Keratinocyte (primary cell): Measurements from ENCODE around the gene LY6G5B. TPM values are rescaled to one million over a fixed set of nuclear protein-coding genes. Genes with fewer than 3 reads are reported as not detected.

Experiments used
- DNase-seq: peaks from one replicate; pipeline ENCODE4 v3.0.0-alpha.2; 2011; ENCODE audit warnings: low read depth, missing footprints, low spot score
- FAIRE-seq: peaks from 2 replicates; lab custom pipeline; 2011; peaks lifted over from hg19 to GRCh38; lab: Jason Lieb, UNC
- H2AFZ ChIP-seq: 2 replicates; pipeline ENCODE4 v1.6.0; 2012; ENCODE audit warnings: low read length, control low read depth, inconsistent platforms; ENCODE audit not compliant: control insufficient read depth
- H3K27ac ChIP-seq: 2 replicates; pipeline ENCODE4 v1.5.1; 2011; ENCODE audit warnings: low read length; ENCODE audit not compliant: control insufficient read depth, insufficient read depth
- H3K27me3 ChIP-seq: 3 replicates; pipeline ENCODE4 v1.6.0; 2011; ENCODE audit warnings: low read length; ENCODE audit not compliant: control insufficient read depth, insufficient read depth; ENCODE audit errors: extremely low read depth
- H3K36me3 ChIP-seq, 2 experiments: 2 replicates in 1 of 2; 3 replicates in 1 of 2; pipeline ENCODE4 v1.5.1; 2011; ENCODE audit warnings: low read length in 2 of 2, mild to moderate bottlenecking in 1 of 2; ENCODE audit not compliant: control insufficient read depth in 2 of 2, insufficient read depth in 2 of 2; ENCODE audit errors: extremely low read depth in 1 of 2
- H3K4me1 ChIP-seq: 3 replicates; pipeline ENCODE4 v1.5.1; 2011; ENCODE audit warnings: low read length; ENCODE audit not compliant: control insufficient read depth, insufficient read depth; ENCODE audit errors: extremely low read depth
- H3K4me2 ChIP-seq: 3 replicates; pipeline ENCODE4 v1.6.0; 2011; ENCODE audit warnings: low read depth, low read length; ENCODE audit not compliant: control insufficient read depth, insufficient read depth; ENCODE audit errors: extremely low read depth
- H3K4me3 ChIP-seq, 3 experiments: fragments of 200-600 bp in 1 of 3; sonication (generic) in 1 of 3; 2 replicates in 2 of 3; 3 replicates in 1 of 3; pipeline ENCODE4 v1.5.1; 2011 to 2016; ENCODE audit warnings: low read length in 3 of 3, mild to moderate bottlenecking in 3 of 3, control low read depth in 2 of 3, inconsistent platforms in 1 of 3, low read depth in 1 of 3, mixed read lengths in 1 of 3, mixed run types in 1 of 3, moderate library complexity in 1 of 3; ENCODE audit not compliant: control insufficient read depth in 2 of 3, insufficient read depth in 2 of 3; ENCODE audit errors: extremely low read depth in 1 of 3
- H3K79me2 ChIP-seq: 2 replicates; pipeline ENCODE4 v1.6.0; 2012; ENCODE audit warnings: low read length; ENCODE audit not compliant: control insufficient read depth, insufficient read depth
- H3K9ac ChIP-seq: 3 replicates; pipeline ENCODE4 v1.6.0; 2011; ENCODE audit warnings: low read length; ENCODE audit not compliant: control insufficient read depth, insufficient read depth; ENCODE audit errors: extremely low read depth
- H3K9me1 ChIP-seq: 3 replicates; pipeline ENCODE4 v1.6.0; 2011; ENCODE audit warnings: low read length; ENCODE audit not compliant: control insufficient read depth, insufficient read depth; ENCODE audit errors: extremely low read depth
- H3K9me3 ChIP-seq: 2 replicates; pipeline ENCODE4 v1.5.1; 2012; ENCODE audit warnings: low read depth, low read length; ENCODE audit not compliant: control insufficient read depth
- H4K20me1 ChIP-seq: 3 replicates; pipeline ENCODE4 v1.6.0; 2011; ENCODE audit warnings: low read length; ENCODE audit not compliant: control insufficient read depth, insufficient read depth; ENCODE audit errors: extremely low read depth
- EZH2 ChIP-seq: IDR thresholded peaks from one replicate; pipeline ENCODE4 v1.6.1; 2012; ENCODE audit warnings: inconsistent platforms, mild to moderate bottlenecking, low read length, moderate library complexity
- dilution Hi-C: fragments of 300-500 bp; cut with MboI; formaldehyde crosslinking; loops from one replicate; pipeline ENCODE4 v1.7.0; 2020; ENCODE audit warnings: low sequenced_read_pairs; ENCODE audit not compliant: extremely low pct_ligation_motif_present
- polyA plus RNA-seq, 5 experiments: library from polyadenylated mRNA; depleted of rRNA in 3 of 5; stranded (reverse) in 3 of 5; stranded (forward) in 1 of 5; unstranded in 1 of 5; fragments of >200 nt; gene quantifications; 1 replicate in 1 of 5; 2 replicates in 3 of 5; 3 replicates in 1 of 5; pipeline versions ENCODE4 v1.2.1 to v1.2.3, GENCODE V29; 2011 to 2012; ENCODE audit warnings: missing spikeins in 2 of 5, low read depth in 1 of 5, low replicate concordance in 1 of 5
- TF ChIP-seq, protein P1 (sequence below), 3 experiments: IDR thresholded peaks in 1 of 3; conservative IDR thresholded peaks in 1 of 3; optimal IDR thresholded peaks in 1 of 3; 2 replicates in 2 of 3; 3 replicates in 1 of 3; pipeline versions ENCODE3 to v1.5.1; 2011; ENCODE audit warnings: low read length in 3 of 3, mild to moderate bottlenecking in 3 of 3, moderate library complexity in 2 of 3, control low read depth in 1 of 3, inconsistent platforms in 1 of 3; ENCODE audit not compliant: insufficient read depth in 2 of 3; ENCODE audit errors: extremely low read depth in 1 of 3

The LY6G5B gene
- polyA plus RNA-seq, 1 donor (not counting 4 experiments of a cell fraction or from before 2014, with no cell fraction given) = 5.2 TPM

DNA sequence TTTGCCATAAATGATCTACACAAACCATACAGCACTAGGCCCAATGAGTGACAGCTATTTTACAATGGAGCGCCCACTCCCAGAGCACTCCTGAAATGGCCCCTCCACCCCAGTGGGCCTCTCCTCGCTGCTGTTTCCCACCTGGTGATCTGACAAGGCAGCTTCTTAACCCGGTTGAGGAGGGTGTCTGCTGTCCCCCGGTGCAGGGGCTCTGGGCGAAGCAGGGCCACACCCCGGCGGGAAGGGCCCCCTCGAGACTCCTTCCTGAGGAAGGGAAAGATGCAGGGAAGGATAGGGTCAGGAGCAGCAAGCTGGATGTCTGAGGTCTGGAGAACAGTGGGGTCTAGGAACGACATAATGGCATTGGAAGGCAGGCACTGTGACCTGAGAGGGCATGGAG lies 23.1 kb downstream of the LY6G5B start:
- H4K20me1 ChIP-seq = no peaks in the 10 kb centered on the region
- no peaks in the 10 kb centered on the region for H3K79me2 ChIP-seq
- H3K9me3 ChIP-seq = no peaks in the 10 kb centered on the region
- H3K27ac ChIP-seq = no peak overlapping the region
- H3K4me2 ChIP-seq = no peak overlapping the region
- dilution Hi-C loops = no loop called here
- H3K9me1 ChIP-seq = no peaks in the 10 kb centered on the region
- H2AFZ ChIP-seq = no peak overlapping the region
- H3K27me3 ChIP-seq = no peaks in the 10 kb centered on the region
- FAIRE-seq (no peak), DNase-seq (no peak)
- H3K36me3 ChIP-seq = peaks cover 22 to 35% of the 10 kb centered on the region in 2 experiments
- no peak overlapping the region for H3K4me3 ChIP-seq
- H3K9ac ChIP-seq = no peak overlapping the region
- no peak for TF ChIP-seq EZH2
- TF ChIP-seq, protein P1, sequence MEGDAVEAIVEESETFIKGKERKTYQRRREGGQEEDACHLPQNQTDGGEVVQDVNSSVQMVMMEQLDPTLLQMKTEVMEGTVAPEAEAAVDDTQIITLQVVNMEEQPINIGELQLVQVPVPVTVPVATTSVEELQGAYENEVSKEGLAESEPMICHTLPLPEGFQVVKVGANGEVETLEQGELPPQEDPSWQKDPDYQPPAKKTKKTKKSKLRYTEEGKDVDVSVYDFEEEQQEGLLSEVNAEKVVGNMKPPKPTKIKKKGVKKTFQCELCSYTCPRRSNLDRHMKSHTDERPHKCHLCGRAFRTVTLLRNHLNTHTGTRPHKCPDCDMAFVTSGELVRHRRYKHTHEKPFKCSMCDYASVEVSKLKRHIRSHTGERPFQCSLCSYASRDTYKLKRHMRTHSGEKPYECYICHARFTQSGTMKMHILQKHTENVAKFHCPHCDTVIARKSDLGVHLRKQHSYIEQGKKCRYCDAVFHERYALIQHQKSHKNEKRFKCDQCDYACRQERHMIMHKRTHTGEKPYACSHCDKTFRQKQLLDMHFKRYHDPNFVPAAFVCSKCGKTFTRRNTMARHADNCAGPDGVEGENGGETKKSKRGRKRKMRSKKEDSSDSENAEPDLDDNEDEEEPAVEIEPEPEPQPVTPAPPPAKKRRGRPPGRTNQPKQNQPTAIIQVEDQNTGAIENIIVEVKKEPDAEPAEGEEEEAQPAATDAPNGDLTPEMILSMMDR (optimal IDR thresholded peaks at IDR 0.05 in 1 of 3, IDR thresholded peaks at IDR 0.05 in 1 of 3, conservative IDR thresholded peaks at IDR 0.05 in 1 of 3; ENCODE audit: extremely low read depth in 1 of 3, insufficient read depth in 2 of 3, low read length in 3 of 3) = no peak
- no peaks in the 10 kb centered on the region for H3K4me1 ChIP-seq

DNA sequence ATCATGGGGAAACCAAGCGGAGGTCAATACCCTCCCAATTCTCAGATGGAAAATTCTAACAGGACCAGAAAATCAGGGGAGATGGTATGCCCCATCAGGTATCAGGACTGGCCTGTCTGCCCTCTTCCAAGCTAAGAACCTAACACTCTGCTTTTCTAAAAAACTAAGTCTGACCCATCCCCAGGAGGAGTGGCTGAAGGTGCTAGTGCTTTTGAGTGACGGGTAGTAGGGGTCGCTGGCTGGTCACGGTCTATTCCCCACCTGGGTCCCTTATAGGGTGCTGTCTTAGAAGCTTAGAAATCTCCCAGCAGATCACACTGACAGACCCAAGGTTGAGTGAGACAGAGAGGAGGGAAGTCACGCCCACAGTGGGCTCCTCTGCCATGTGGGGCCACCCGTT lies 23.8 kb downstream of the LY6G5B start:
- no peaks in the 10 kb centered on the region for H3K9me1 ChIP-seq
- FAIRE-seq (no peak), DNase-seq (no peak)
- H3K36me3 ChIP-seq = peaks cover 22 to 29% of the 10 kb centered on the region in 2 experiments
- H3K4me1 ChIP-seq = no peaks in the 10 kb centered on the region
- H3K27ac ChIP-seq = no peak overlapping the region
- H3K4me3 ChIP-seq = no peak overlapping the region
- H3K9me3 ChIP-seq = no peaks in the 10 kb centered on the region
- H3K79me2 ChIP-seq = no peaks in the 10 kb centered on the region
- TF ChIP-seq, protein P1 (optimal IDR thresholded peaks at IDR 0.05 in 1 of 3, IDR thresholded peaks at IDR 0.05 in 1 of 3, conservative IDR thresholded peaks at IDR 0.05 in 1 of 3; ENCODE audit: extremely low read depth in 1 of 3, insufficient read depth in 2 of 3, low read length in 3 of 3) = no peak
- no peak for TF ChIP-seq EZH2
- H2AFZ ChIP-seq = no peak overlapping the region
- H3K27me3 ChIP-seq = no peaks in the 10 kb centered on the region
- no peak overlapping the region for H3K9ac ChIP-seq
- dilution Hi-C loops = no loop called here
- H3K4me2 ChIP-seq = no peak overlapping the region
- H4K20me1 ChIP-seq = no peaks in the 10 kb centered on the region
